ENCODE data around the gene WNK1.

- TF ChIP-seq POLR2A (IDR thresholded peaks at IDR 0.05; ENCODE audit: low read length) (no peak), CTCF (IDR thresholded peaks at IDR 0.05) (no peak), RCOR1 (IDR thresholded peaks at IDR 0.05; ENCODE audit: low read depth, low read length) (no peak)
Measured at GRCh38 chr12:958588-959123, 206.3 kb downstream of the WNK1 start.

Data from A549 (cell line).